CD4-positive, alpha-beta memory T cell (primary cell): ENCODE results near the gene NCOA7. TPM values are rescaled to one million over a fixed set of nuclear protein-coding genes. Genes with fewer than 3 reads are reported as not detected.
A peak's percentile ranks its signal among the peaks of the same experiment; 100 is the strongest.
"Not testable (repeated sequence)": the region's sequence is repeated elsewhere in the genome, so short reads cannot be mapped to it uniquely, and the experiment has no call there.

Experiments used
- CTCF ChIA-PET: fragments of 350-600 bp; sonication (Branson Sonifier 250); formaldehyde crosslinking; loops from one replicate; lab custom pipeline; 2021; ENCODE audit warnings: inconsistent platforms; ENCODE audit not compliant: partially characterized antibody; lab: Charles Lee
- POLR2A ChIA-PET: fragments of 350-600 bp; sonication (Branson Sonifier 250); formaldehyde crosslinking; loops from one replicate; lab custom pipeline; 2021; ENCODE audit not compliant: partially characterized antibody; lab: Charles Lee
- DNase-seq, 5 donors: peaks; one replicate each; pipeline versions ENCODE4 v3.0.0 to v3.0.0-alpha.2; 2020 to 2022; ENCODE audit warnings: mixed read lengths in 1 of 5
- H3K27ac ChIP-seq: one replicate; pipeline ENCODE4 v1.7.0; 2013; ENCODE audit warnings: low read depth, low read length
- H3K27me3 ChIP-seq: 2 replicates; pipeline ENCODE4 v1.7.0; 2013; ENCODE audit warnings: mild to moderate bottlenecking, low read length, moderate library complexity; ENCODE audit not compliant: insufficient read depth
- H3K36me3 ChIP-seq: 2 replicates; pipeline ENCODE4 v1.7.0; 2013; ENCODE audit warnings: mild to moderate bottlenecking, low read length, moderate library complexity; ENCODE audit not compliant: insufficient read depth
- H3K4me1 ChIP-seq: 2 replicates; pipeline ENCODE4 v1.7.0; 2013; ENCODE audit warnings: mild to moderate bottlenecking, low read length, moderate library complexity; ENCODE audit not compliant: insufficient read depth
- H3K4me3 ChIP-seq, 2 donors: one replicate each; pipeline ENCODE4 v1.7.0; 2013; ENCODE audit warnings: low read length in 2 of 2, mild to moderate bottlenecking in 1 of 2
- H3K9me3 ChIP-seq, 2 donors: one replicate each; pipeline ENCODE4 v1.7.0; 2013; ENCODE audit warnings: low read length in 2 of 2, control low read depth in 1 of 2; ENCODE audit not compliant: control insufficient read depth in 1 of 2
- H3K27ac Mint-ChIP-seq, 7 donors: one replicate each; pipeline ENCODE4 v1.8.0; 2020 to 2021; ENCODE audit warnings: mixed read lengths in 7 of 7, mild to moderate bottlenecking in 6 of 7, inconsistent platforms in 3 of 7, moderate library complexity in 3 of 7
- H3K27me3 Mint-ChIP-seq, 2 donors: one replicate each; pipeline ENCODE4 v1.8.0; 2020 to 2021; ENCODE audit warnings: mixed read lengths in 2 of 2
- H3K36me3 Mint-ChIP-seq, 2 donors: one replicate each; pipeline ENCODE4 v1.8.0; 2020 to 2021; ENCODE audit warnings: mixed read lengths in 2 of 2, inconsistent platforms in 1 of 2, mild to moderate bottlenecking in 1 of 2
- H3K4me1 Mint-ChIP-seq, 4 donors: one replicate each; pipeline ENCODE4 v1.8.0; 2020 to 2021; ENCODE audit warnings: mixed read lengths in 4 of 4, mild to moderate bottlenecking in 1 of 4
- H3K4me3 Mint-ChIP-seq, 8 donors: one replicate each; pipeline ENCODE4 v1.8.0; 2020 to 2021; ENCODE audit warnings: mixed read lengths in 8 of 8, mild to moderate bottlenecking in 7 of 8, moderate library complexity in 6 of 8, inconsistent platforms in 3 of 8
- H3K9me3 Mint-ChIP-seq, 8 donors: one replicate each; pipeline ENCODE4 v1.8.0; 2020 to 2021; ENCODE audit warnings: mixed read lengths in 8 of 8, mild to moderate bottlenecking in 5 of 8, inconsistent platforms in 3 of 8, moderate library complexity in 1 of 8
- intact Hi-C: fragments of 100-400 bp; cut with micrococcal nuclease; formaldehyde crosslinking; loops from one replicate; pipeline ENCODE4 v1.15.1; 2023
- polyA plus RNA-seq, 2 donors: library from polyadenylated mRNA; unstranded; fragments of 300-500 nt; fragmentation: Illumina TruSeq; gene quantifications; one replicate each; pipeline ENCODE4 v1.2.3, GENCODE V29; 2021
- total RNA-seq, 2 experiments: library from RNA; stranded (reverse); gene quantifications; one replicate each; pipeline ENCODE4 v1.2.3, GENCODE V29; 2021

Gene NCOA7
- total and polyA plus RNA-seq, 4 experiments from 2014 or later = 16.9 to 75.1 (median 63.6) TPM

DNA sequence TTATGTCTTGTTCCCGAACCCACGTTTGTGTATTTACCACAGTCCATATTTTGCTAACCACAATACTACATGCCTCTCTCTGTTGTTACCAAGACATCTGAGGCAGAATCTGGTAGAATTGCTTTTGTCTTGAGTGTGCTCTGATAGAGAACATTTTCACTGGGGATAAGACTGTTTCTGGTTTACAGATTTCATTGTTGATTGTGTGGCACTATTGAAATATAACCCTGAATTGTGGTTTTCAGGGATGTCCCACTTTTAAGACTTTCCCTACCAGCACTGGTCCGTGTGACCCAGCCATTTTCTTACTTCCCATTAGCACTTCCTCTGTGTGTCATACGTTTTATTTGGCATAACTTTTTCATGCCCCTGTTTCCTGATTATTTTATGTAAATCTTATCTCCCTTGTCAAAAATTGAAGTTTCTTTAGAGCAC, 12.2 kb downstream of the NCOA7 start:
- Mint-ChIP-seq H3K9me3 (no peaks in the 10 kb centered on the region), H3K4me3 (peak overlapping the region in 5 of 8 donors; percentile 36 to 66 (median 43)), H3K27me3 (no peaks in the 10 kb centered on the region), H3K4me1 (peaks cover 57 to 76% (median 62%) of the 10 kb centered on the region in 4 donors), H3K36me3 (peaks cover 21 to 30% of the 10 kb centered on the region in 2 donors), H3K27ac (peak overlapping the region; percentile 14 to 85 (median 54))
- Histone ChIP-seq H3K9me3 (no peaks in the 10 kb centered on the region), H3K27me3 (no peaks in the 10 kb centered on the region), H3K4me3 (no peak overlapping the region), H3K36me3 (no peaks in the 10 kb centered on the region), H3K27ac (peak overlapping the region; percentile 1), H3K4me1 (peaks cover 60% of the 10 kb centered on the region)
- ChIA-PET POLR2A (interaction anchor here (2.4 kb wide), 1 partner anchor 12 kb away, joined by 25 read pairs; the partner anchor contains the start of gene NCOA7), CTCF (interaction anchor here (2.3 kb wide), 1 partner anchor 12 kb away, joined by 20 read pairs; the partner anchor contains the start of gene NCOA7)
- no peak for DNase-seq
- intact Hi-C loops = loop anchor here (1.0 kb wide), 1 partner anchor 12 kb away; no protein-coding TSS in a partner anchor

DNA sequence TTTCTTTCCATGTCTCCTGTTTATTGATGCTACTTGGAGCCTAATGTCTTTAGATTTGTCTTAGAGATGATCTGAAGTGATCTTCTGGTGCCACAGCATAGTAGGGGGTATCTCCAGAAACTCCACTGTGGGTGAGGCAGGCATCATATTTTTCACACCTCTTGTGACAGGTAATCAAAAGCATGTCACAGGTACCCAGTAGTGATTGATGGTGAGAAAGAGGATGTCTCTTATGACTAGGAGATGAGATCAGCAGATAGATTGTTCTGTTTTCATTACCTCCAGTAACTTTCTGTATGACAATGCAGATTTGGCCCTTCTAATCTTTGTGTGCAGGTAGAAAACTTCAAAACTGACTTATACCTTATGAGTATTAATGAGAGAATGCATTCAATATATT, 13.5 kb downstream of the NCOA7 start:
- peaks cover 65% of the 10 kb centered on the region for H3K4me1 ChIP-seq
- intact Hi-C loops = no loop called here
- POLR2A ChIA-PET = interaction anchor here (1.1 to 2.9 kb wide), 2 partner anchors 13 to 23 kb away, joined by 5 to 15 read pairs; partner anchors contain the start of gene NCOA7
- peaks cover 26 to 36% of the 10 kb centered on the region in 2 donors for H3K36me3 Mint-ChIP-seq
- H3K36me3 ChIP-seq = no peaks in the 10 kb centered on the region
- H3K4me3 Mint-ChIP-seq = peak overlapping the region in 4 of 8 donors; percentile 11 to 50 (median 48)
- no peaks in the 10 kb centered on the region for H3K27me3 Mint-ChIP-seq
- H3K4me1 Mint-ChIP-seq = peaks cover 63 to 80% (median 69%) of the 10 kb centered on the region in 4 donors
- H3K27me3 ChIP-seq = no peaks in the 10 kb centered on the region
- DNase-seq = peak; percentile 27 to 66 (median 42)
- no peaks in the 10 kb centered on the region for H3K9me3 Mint-ChIP-seq
- H3K9me3 ChIP-seq = no peaks in the 10 kb centered on the region
- H3K27ac Mint-ChIP-seq = peak overlapping the region; percentile 0 to 78 (median 42)
- H3K4me3 ChIP-seq = no peak overlapping the region
- CTCF ChIA-PET = interaction anchor here (0.8 to 2.0 kb wide), 3 partner anchors 10 to 152 kb away, joined by 3 to 12 read pairs (median 4); partner anchors contain the start of genes HINT3 and NCOA7
- H3K27ac ChIP-seq = no peak overlapping the region

DNA sequence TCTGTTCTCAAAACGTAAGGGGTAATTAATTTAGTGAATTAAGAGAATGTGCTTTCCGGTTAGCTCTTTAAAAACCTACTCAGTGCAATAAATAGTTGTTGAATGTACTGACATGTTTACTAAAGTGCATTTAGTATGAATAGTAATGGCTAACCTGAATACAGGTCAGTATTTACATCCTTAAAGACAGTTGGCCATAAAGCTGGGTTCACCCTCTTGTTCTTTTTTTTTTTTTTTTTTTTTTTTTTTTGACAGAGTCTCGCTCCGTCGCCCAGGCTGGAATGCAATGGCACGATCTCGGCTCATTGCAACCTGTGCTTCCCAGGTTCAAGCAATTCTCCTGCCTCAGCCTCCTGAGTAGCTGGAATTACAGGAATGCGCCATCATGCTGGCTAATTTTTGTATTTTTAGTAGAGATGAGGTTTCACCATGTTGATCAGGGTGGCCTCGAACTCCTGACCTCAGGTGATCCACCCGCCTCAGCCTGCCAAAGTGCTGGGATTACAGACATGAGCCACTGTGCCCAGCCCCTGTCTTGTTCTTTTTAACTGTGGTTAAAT, 14.2 kb downstream of the NCOA7 start:
- H3K9me3 Mint-ChIP-seq, H3K27me3 Mint-ChIP-seq, H3K4me3 Mint-ChIP-seq, H3K9me3 ChIP-seq, intact Hi-C loops, H3K27ac Mint-ChIP-seq, DNase-seq, H3K27ac ChIP-seq, H3K36me3 ChIP-seq, H3K4me3 ChIP-seq, H3K27me3 ChIP-seq: not testable (repeated sequence)
- peaks cover 24 to 34% of the 10 kb centered on the region in 2 donors for H3K36me3 Mint-ChIP-seq
- ChIA-PET POLR2A (interaction anchor here (0.6 to 2.9 kb wide), 3 partner anchors 9 to 24 kb away, joined by 3 to 15 read pairs (median 5); partner anchors contain the start of gene NCOA7), CTCF (interaction anchor here (0.8 to 2.0 kb wide), 3 partner anchors 11 to 151 kb away, joined by 3 to 12 read pairs (median 4); partner anchors contain the start of genes HINT3 and NCOA7)
- H3K4me1 Mint-ChIP-seq = peaks cover 60 to 83% (median 73%) of the 10 kb centered on the region in 4 donors
- H3K4me1 ChIP-seq = peaks cover 70% of the 10 kb centered on the region

DNA sequence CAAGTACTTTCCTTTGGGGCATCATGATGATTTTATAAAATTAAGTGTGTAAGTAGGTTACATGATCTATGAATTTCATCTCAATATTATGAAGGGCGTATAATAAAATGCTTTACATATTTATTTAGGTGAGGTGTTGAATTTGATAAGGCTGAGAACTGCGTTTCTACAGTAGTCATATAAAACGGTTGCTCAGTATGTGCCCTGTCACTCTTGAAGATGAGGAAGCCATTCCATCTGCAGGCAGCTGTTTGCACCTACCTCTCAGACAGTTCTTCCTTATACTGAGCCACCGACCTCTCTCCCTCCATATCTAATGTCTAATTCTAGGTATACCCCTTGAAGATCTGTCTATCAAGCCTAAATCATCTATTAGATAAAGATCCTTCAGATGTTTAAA, 16.1 kb downstream of the NCOA7 start:
- ChIA-PET CTCF (interaction anchor here (0.9 to 1.9 kb wide), 5 partner anchors 15 to 168 kb away, joined by 3 to 5 read pairs (median 4); partner anchors contain the start of genes HINT3 and NCOA7), POLR2A (interaction anchor here (1.1 to 2.4 kb wide), 3 partner anchors 16 to 180 kb away, joined by 3 to 18 read pairs (median 4); partner anchors contain the start of genes NCOA7 and TRMT11)
- peaks cover 58 to 86% (median 75%) of the 10 kb centered on the region in 4 donors for H3K4me1 Mint-ChIP-seq
- no peak overlapping the region for H3K27ac ChIP-seq
- no peaks in the 10 kb centered on the region for H3K36me3 ChIP-seq
- no peak for DNase-seq
- H3K36me3 Mint-ChIP-seq = peaks cover 21 to 29% of the 10 kb centered on the region in 2 donors
- H3K9me3 ChIP-seq = no peaks in the 10 kb centered on the region
- peaks cover 82% of the 10 kb centered on the region for H3K4me1 ChIP-seq
- no peaks in the 10 kb centered on the region for H3K9me3 Mint-ChIP-seq
- H3K27ac Mint-ChIP-seq = peak overlapping the region in 4 of 7 donors; percentile 10 to 52 (median 31)
- H3K4me3 Mint-ChIP-seq = peak overlapping the region in 3 of 8 donors; percentile 10 to 23 (median 17)
- no peaks in the 10 kb centered on the region for H3K27me3 Mint-ChIP-seq
- no peak overlapping the region for H3K4me3 ChIP-seq
- intact Hi-C loops = no loop called here
- H3K27me3 ChIP-seq = no peaks in the 10 kb centered on the region

DNA sequence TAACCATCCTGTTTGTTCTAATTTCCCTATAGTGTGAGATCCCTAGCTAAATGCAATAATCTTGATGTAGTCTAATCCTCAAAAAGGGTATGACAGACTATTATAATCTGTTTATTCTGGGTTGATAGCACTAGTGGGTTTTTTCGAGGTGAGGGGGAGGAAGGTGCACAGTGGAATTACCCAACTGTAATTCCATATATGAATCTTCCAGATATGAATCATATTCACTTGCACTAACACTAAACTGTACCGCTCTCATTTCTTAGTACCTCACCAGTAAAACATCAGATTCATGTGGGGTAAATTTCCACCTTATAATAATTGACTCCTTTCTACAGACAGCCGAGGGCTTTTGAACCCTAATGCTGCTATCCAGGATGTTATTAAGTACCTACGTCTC, 16.5 kb downstream of the NCOA7 start:
- POLR2A ChIA-PET = interaction anchor here (1.0 to 2.4 kb wide), 4 partner anchors 8 to 179 kb away, joined by 3 to 18 read pairs (median 4); partner anchors contain the start of genes NCOA7 and TRMT11
- intact Hi-C loops = no loop called here

DNA sequence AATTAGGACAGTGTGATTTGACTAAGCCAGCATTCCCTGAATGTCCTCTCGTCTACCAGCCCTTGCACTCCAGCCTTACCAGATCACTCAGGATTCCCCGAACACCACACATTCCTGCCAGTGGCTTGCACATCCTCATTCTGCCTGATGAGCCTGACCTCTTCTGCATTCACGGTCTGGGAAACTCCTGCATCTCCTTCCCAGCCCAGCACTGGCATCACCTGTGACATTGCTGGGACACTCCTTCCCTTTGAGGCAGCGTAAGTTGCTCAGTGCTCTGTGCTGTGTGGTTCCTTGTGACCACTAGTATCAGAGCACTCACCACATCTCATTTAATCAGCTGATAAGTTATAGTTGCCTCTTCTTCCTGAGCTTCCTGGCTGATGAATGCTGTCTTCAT, 17.3 kb downstream of the NCOA7 start:
- Histone ChIP-seq H3K27ac (no peak overlapping the region), H3K36me3 (no peaks in the 10 kb centered on the region), H3K9me3 (no peaks in the 10 kb centered on the region), H3K4me1 (peaks cover 76% of the 10 kb centered on the region), H3K4me3 (no peak overlapping the region), H3K27me3 (no peaks in the 10 kb centered on the region)
- intact Hi-C loops = no loop called here
- ChIA-PET CTCF (interaction anchor here (0.6 to 1.9 kb wide), 3 partner anchors 18 to 98 kb away, joined by 3 to 5 read pairs (median 4); partner anchors contain the start of gene NCOA7), POLR2A (interaction anchor here (1.0 to 2.4 kb wide), 3 partner anchors 9 to 179 kb away, joined by 4 to 18 read pairs (median 4); partner anchors contain the start of genes NCOA7 and TRMT11)
- H3K36me3 Mint-ChIP-seq = peaks cover 28 to 31% of the 10 kb centered on the region in 2 donors
- no peaks in the 10 kb centered on the region for H3K9me3 Mint-ChIP-seq
- no peaks in the 10 kb centered on the region for H3K27me3 Mint-ChIP-seq
- peak overlapping the region; percentile 3 to 74 (median 31) for H3K27ac Mint-ChIP-seq
- H3K4me3 Mint-ChIP-seq = peak overlapping the region in 6 of 8 donors; percentile 14 to 66 (median 27)
- peaks cover 58 to 86% (median 78%) of the 10 kb centered on the region in 4 donors for H3K4me1 Mint-ChIP-seq
- DNase-seq = no peak

More for the DNA sequence above, 16.5 kb downstream of the NCOA7 start:
- H3K4me1 ChIP-seq = peaks cover 82% of the 10 kb centered on the region
- DNase-seq = no peak
- H3K4me3 ChIP-seq = no peak overlapping the region
- Mint-ChIP-seq H3K36me3 (peaks cover 20 to 29% of the 10 kb centered on the region in 2 donors), H3K9me3 (no peaks in the 10 kb centered on the region), H3K27ac (peak overlapping the region in 2 of 7 donors; percentile 43 to 52), H3K27me3 (no peaks in the 10 kb centered on the region), H3K4me3 (peak overlapping the region in 4 of 8 donors; percentile 0 to 17 (median 8)), H3K4me1 (peaks cover 59 to 86% (median 77%) of the 10 kb centered on the region in 4 donors)
- H3K27ac ChIP-seq = no peak overlapping the region
- H3K27me3 ChIP-seq = no peaks in the 10 kb centered on the region
- CTCF ChIA-PET = interaction anchor here (0.9 to 1.9 kb wide), 4 partner anchors 17 to 167 kb away, joined by 3 to 5 read pairs (median 4); partner anchors contain the start of genes HINT3 and NCOA7
- no peaks in the 10 kb centered on the region for H3K36me3 ChIP-seq
- no peaks in the 10 kb centered on the region for H3K9me3 ChIP-seq
